Right atrium auricular region (tissue), 2 donors: Measurements from ENCODE around the gene ZSCAN16. TPM values are rescaled to one million over a fixed set of nuclear protein-coding genes. Genes with fewer than 3 reads are reported as not detected.

ENCODE experiments used
- DNase-seq: peaks from one replicate; pipeline ENCODE4 v3.0.0-alpha.2; 2019; ENCODE audit warnings: low spot score
- H3K27ac ChIP-seq, 2 donors: fragments of 200-600 bp; sonication (generic); 1 replicate in 1 of 2; 2 replicates in 1 of 2; pipeline ENCODE4 v1.5.1; 2016 to 2019
- H3K27me3 ChIP-seq, 2 donors: fragments of 200-600 bp; sonication (generic); one replicate each; pipeline versions ENCODE4 v1.5.1 to v1.6.0; 2017 to 2019
- H3K36me3 ChIP-seq: fragments of 200-600 bp; sonication (generic); one replicate; pipeline ENCODE4 v1.5.1; 2016
- H3K4me1 ChIP-seq, 2 donors: fragments of 200-600 bp; sonication (generic); one replicate each; pipeline versions ENCODE4 v1.5.1 to v1.6.0; 2017 to 2019
- H3K4me3 ChIP-seq, 2 donors: fragments of 200-600 bp; sonication (generic); 1 replicate in 1 of 2; 2 replicates in 1 of 2; pipeline ENCODE4 v1.5.1; 2017 to 2019; ENCODE audit warnings: mild to moderate bottlenecking in 1 of 2, moderate library complexity in 1 of 2
- H3K9me3 ChIP-seq, 2 donors: fragments of 200-600 bp; sonication (generic); one replicate each; pipeline ENCODE4 v1.5.1; 2019
- CTCF ChIP-seq, 2 donors: fragments of 200-600 bp; sonication (generic); IDR thresholded peaks; one replicate each; pipeline ENCODE4 v1.5.1; 2019; ENCODE audit warnings: antibody characterized with exemption in 2 of 2
- total RNA-seq, 2 donors: library from RNA; depleted of rRNA; stranded (reverse); fragments of >200 nt; gene quantifications; one replicate each; pipeline ENCODE4 v1.1.0, GENCODE V29; 2016

Gene ZSCAN16
- total RNA-seq, 2 donors from 2014 or later: 1.2 to 3.1 TPM

DNA sequence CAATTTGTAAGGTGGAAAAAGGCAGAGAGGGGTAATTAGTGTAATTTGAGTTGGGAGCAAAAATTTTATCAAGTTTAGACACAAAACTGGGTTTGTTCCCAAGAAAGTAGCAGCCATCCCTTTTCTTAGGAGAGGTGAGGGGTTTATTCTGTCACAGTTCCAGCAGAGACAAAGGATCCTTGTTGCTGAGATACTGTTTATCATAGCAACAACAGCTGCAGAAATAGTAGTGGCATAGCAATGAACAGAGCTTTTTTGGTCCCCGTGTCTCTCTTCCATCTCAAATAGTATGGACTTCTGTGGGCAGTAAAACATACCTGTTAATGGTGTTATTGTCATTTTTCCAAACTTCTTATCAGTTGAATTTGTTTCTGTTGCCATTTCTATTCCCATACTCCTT, 41.2 kb downstream of the ZSCAN16 start:
- Histone ChIP-seq H3K9me3 (no peaks in the 10 kb centered on the region), H3K27ac (no peak overlapping the region), H3K27me3 (no peaks in the 10 kb centered on the region), H3K4me3 (no peak overlapping the region), H3K36me3 (no peaks in the 10 kb centered on the region), H3K4me1 (peaks cover 0 to 14% of the 10 kb centered on the region in 2 donors)
- TF ChIP-seq CTCF (IDR thresholded peaks at IDR 0.05): no peak
- DNase-seq: no peak

GRCh38 chr6:28167068-28167467, 42.7 kb downstream of the ZSCAN16 start:
- no peaks in the 10 kb centered on the region for H3K36me3 ChIP-seq
- peaks cover 0 to 3% of the 10 kb centered on the region in 2 donors for H3K4me1 ChIP-seq
- DNase-seq: no peak
- TF ChIP-seq CTCF (IDR thresholded peaks at IDR 0.05): no peak
- no peak overlapping the region for H3K27ac ChIP-seq
- H3K4me3 ChIP-seq: no peak overlapping the region
- H3K9me3 ChIP-seq: no peaks in the 10 kb centered on the region
- H3K27me3 ChIP-seq: no peaks in the 10 kb centered on the region

DNA sequence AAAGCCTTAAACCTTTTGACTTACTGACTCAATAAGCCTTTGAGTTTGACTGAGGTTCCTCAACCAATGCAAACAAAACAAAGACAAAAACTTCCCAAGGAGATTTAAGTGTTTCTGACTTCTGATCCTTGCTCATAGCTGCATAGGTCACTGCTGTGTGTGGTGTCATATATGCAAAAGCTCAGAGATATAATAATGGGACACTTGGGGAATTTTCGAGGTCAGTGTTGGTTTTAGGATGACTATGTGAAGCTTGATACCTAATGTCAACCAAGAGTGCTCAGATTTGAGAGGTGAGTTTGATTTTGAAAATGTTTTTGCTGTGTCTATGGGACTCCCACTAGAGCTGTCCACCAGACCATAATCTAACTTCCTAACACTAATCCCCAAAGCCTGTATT, 43.5 kb downstream of the ZSCAN16 start:
- Histone ChIP-seq H3K36me3 (no peaks in the 10 kb centered on the region), H3K4me1 (no peaks in the 10 kb centered on the region), H3K4me3 (no peak overlapping the region), H3K27me3 (peaks cover 0 to 2% of the 10 kb centered on the region in 2 donors), H3K27ac (no peak overlapping the region), H3K9me3 (no peaks in the 10 kb centered on the region)
- TF ChIP-seq CTCF (IDR thresholded peaks at IDR 0.05): no peak
- DNase-seq: no peak

- Histone ChIP-seq H3K4me3 (no peak overlapping the region), H3K9me3 (no peaks in the 10 kb centered on the region), H3K4me1 (no peaks in the 10 kb centered on the region), H3K27ac (no peak overlapping the region), H3K27me3 (peaks cover 0 to 2% of the 10 kb centered on the region in 2 donors), H3K36me3 (no peaks in the 10 kb centered on the region)
- TF ChIP-seq CTCF (IDR thresholded peaks at IDR 0.05): no peak
- DNase-seq: no peak
Observed at GRCh38 chr6:28171271-28171670, 46.9 kb downstream of the ZSCAN16 start.

DNA sequence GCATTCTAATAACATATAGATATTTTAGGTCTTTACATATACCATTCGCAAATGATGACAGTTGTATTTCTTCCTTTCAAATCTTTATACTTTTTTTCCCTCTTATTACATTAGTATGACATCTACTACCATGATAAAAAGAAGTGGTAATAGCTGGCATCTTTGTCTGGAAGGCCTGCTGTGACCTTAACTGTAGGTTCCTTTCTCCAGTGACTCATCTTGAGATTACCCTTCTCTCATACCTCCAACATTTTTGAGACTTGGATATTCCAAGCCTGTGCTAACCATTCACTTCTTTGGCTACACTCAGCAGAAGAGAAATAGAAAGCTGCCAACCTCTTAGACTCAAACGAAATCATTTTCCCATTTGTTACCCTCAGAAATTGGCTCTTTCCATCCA, 47.6 kb downstream of the ZSCAN16 start:
- no peak for TF ChIP-seq CTCF (IDR thresholded peaks at IDR 0.05)
- Histone ChIP-seq H3K4me1 (no peaks in the 10 kb centered on the region), H3K36me3 (no peaks in the 10 kb centered on the region), H3K27ac (no peak overlapping the region), H3K4me3 (no peak overlapping the region), H3K27me3 (peaks cover 0 to 2% of the 10 kb centered on the region in 2 donors), H3K9me3 (no peaks in the 10 kb centered on the region)
- no peak for DNase-seq

- H3K4me3 ChIP-seq: no peak overlapping the region
- no peaks in the 10 kb centered on the region for H3K4me1 ChIP-seq
- H3K27me3 ChIP-seq: peaks cover 0 to 2% of the 10 kb centered on the region in 2 donors
- no peak for DNase-seq
- no peaks in the 10 kb centered on the region for H3K36me3 ChIP-seq
- H3K9me3 ChIP-seq: no peaks in the 10 kb centered on the region
- H3K27ac ChIP-seq: no peak overlapping the region
- TF ChIP-seq CTCF (IDR thresholded peaks at IDR 0.05): no peak
Observed at GRCh38 chr6:28176373-28176772, 52.0 kb downstream of the ZSCAN16 start.
